ENCODE results near the gene SPEF2. TPM values are rescaled to one million over a fixed set of nuclear protein-coding genes. Genes with fewer than 3 reads are reported as not detected.

The SPEF2 gene
- total and polyA plus RNA-seq, 2 donors (not counting 1 experiment from before 2014, with no cell fraction given) = 0.31 to 0.59 TPM

DNA sequence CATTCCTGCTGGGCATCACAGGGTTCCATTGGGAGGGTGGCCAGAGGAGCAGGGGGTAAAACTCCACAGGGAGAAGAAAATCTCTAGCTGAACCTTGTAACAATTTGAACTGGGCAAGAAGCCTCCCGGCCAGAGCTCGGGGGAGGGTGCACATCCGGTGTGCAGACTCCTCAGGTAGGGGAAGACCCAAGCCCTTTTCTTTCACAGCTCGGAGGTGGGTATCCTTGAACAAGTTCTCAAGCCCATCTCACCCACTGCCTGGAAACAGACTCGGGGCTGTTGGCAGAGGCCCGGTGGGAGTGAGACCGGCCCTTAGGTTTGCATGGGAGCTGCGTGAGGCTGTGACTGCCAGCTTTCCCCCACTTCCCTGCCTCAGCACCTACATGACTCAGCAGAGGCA lies 127.5 kb downstream of the SPEF2 start:
- TF ChIP-seq, protein P1, sequence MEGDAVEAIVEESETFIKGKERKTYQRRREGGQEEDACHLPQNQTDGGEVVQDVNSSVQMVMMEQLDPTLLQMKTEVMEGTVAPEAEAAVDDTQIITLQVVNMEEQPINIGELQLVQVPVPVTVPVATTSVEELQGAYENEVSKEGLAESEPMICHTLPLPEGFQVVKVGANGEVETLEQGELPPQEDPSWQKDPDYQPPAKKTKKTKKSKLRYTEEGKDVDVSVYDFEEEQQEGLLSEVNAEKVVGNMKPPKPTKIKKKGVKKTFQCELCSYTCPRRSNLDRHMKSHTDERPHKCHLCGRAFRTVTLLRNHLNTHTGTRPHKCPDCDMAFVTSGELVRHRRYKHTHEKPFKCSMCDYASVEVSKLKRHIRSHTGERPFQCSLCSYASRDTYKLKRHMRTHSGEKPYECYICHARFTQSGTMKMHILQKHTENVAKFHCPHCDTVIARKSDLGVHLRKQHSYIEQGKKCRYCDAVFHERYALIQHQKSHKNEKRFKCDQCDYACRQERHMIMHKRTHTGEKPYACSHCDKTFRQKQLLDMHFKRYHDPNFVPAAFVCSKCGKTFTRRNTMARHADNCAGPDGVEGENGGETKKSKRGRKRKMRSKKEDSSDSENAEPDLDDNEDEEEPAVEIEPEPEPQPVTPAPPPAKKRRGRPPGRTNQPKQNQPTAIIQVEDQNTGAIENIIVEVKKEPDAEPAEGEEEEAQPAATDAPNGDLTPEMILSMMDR (IDR thresholded peaks at IDR 0.05) = no peak
- TF ChIP-seq EZH2 (IDR thresholded peaks at IDR 0.05; ENCODE audit: borderline replicate concordance, insufficient read depth, low read depth, low read length, poor library complexity, severe bottlenecking) = no peak
- Histone ChIP-seq H2AFZ (ENCODE audit: insufficient read depth, low read depth, low read length, poor library complexity, severe bottlenecking) (no peak overlapping the region), H3K79me2 (ENCODE audit: control insufficient read depth, insufficient read depth, low read length) (no peaks in the 10 kb centered on the region), H3K4me1 (ENCODE audit: control insufficient read depth in 2 of 2, insufficient read depth in 2 of 2, low read length in 2 of 2) (no peaks in the 10 kb centered on the region), H3K4me2 (replicated peaks; ENCODE audit: low read depth, low read length, poor library complexity, severe bottlenecking) (no peak overlapping the region), H4K20me1 (ENCODE audit: control insufficient read depth, insufficient read depth, low read length, poor library complexity, severe bottlenecking) (no peaks in the 10 kb centered on the region), H3K27me3 (replicated peaks in 1 of 4; ENCODE audit: control extremely low read depth in 1 of 4, control insufficient read depth in 3 of 4, insufficient read depth in 4 of 4, low read length in 3 of 4) (no peaks in the 10 kb centered on the region), H3K9ac (ENCODE audit: low read length) (no peak overlapping the region), H3K36me3 (replicated peaks in 1 of 2; ENCODE audit: control extremely low read depth in 1 of 2, control insufficient read depth in 1 of 2, extremely low read depth in 1 of 2, insufficient read depth in 2 of 2, low read length in 1 of 2) (no peaks in the 10 kb centered on the region), H3K4me3 (ENCODE audit: control extremely low read depth in 1 of 5, extremely low read depth in 1 of 5, insufficient read depth in 1 of 5, low read depth in 2 of 5, low read length in 4 of 5) (no peak overlapping the region), H3K27ac (ENCODE audit: low read length in 2 of 2) (no peak overlapping the region), H3K9me3 (ENCODE audit: control extremely low read depth in 1 of 3, control insufficient read depth in 2 of 3, insufficient read depth in 1 of 3, low read length in 2 of 3) (peaks cover 0 to 5% (median 0%) of the 10 kb centered on the region in 3 donors)
- no peaks in the 10 kb centered on the region for H3K9me3 Mint-ChIP-seq (ENCODE audit: insufficient read depth)
- DNase-seq (no peak), ATAC-seq (ENCODE audit: low read depth) (no peak)
- H3K4me1 Mint-ChIP-seq = no peaks in the 10 kb centered on the region
- H3K27ac Mint-ChIP-seq = no peak overlapping the region
- H3K4me3 Mint-ChIP-seq = no peak overlapping the region
- ChIA-PET CTCF (no interaction called here), POLR2A (no interaction called here)
- no peaks in the 10 kb centered on the region for H3K27me3 Mint-ChIP-seq
- intact Hi-C loops (cut with micrococcal nuclease) = no loop called here
- 98% methylated on average over 7 of the region's 8 CpGs for WGBS (ENCODE audit: insufficient coverage)

DNA sequence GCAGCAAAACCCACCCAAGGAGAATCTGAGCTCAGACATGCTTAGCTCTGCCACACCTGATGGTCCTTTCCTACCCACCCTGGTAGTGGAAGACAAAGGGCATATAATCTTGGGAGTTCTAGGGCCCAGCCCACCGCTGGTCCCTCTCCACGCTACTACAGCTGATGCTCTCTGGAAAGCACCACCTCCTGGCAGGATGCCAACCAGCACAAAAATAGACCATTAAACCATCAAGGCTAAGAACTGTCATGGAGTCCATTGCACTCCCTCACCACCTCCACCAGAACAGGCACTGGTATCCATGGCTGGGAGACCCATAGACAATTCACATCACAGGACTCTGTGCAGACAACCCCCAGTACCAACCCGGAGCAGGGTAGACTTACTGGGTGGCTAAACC lies 128.0 kb downstream of the SPEF2 start:
- Mint-ChIP-seq H3K4me3 (no peak overlapping the region), H3K9me3 (ENCODE audit: insufficient read depth) (no peaks in the 10 kb centered on the region), H3K4me1 (no peaks in the 10 kb centered on the region), H3K27me3 (no peaks in the 10 kb centered on the region), H3K27ac (no peak overlapping the region)
- H3K9me3 ChIP-seq (ENCODE audit: control extremely low read depth in 1 of 3, control insufficient read depth in 2 of 3, insufficient read depth in 1 of 3, low read length in 2 of 3) = peaks cover 0 to 5% (median 0%) of the 10 kb centered on the region in 3 donors
- intact Hi-C loops (cut with micrococcal nuclease) = no loop called here
- H3K27ac ChIP-seq (ENCODE audit: low read length in 2 of 2) = no peak overlapping the region
- no peak overlapping the region for H3K4me2 ChIP-seq (replicated peaks; ENCODE audit: low read depth, low read length, poor library complexity, severe bottlenecking)
- H3K36me3 ChIP-seq (replicated peaks in 1 of 2; ENCODE audit: control extremely low read depth in 1 of 2, control insufficient read depth in 1 of 2, extremely low read depth in 1 of 2, insufficient read depth in 2 of 2, low read length in 1 of 2) = no peaks in the 10 kb centered on the region
- POLR2A ChIA-PET = no interaction called here
- DNase-seq = no peak
- no peaks in the 10 kb centered on the region for H3K27me3 ChIP-seq (replicated peaks in 1 of 4; ENCODE audit: control extremely low read depth in 1 of 4, control insufficient read depth in 3 of 4, insufficient read depth in 4 of 4, low read length in 3 of 4)
- no peaks in the 10 kb centered on the region for H4K20me1 ChIP-seq (ENCODE audit: control insufficient read depth, insufficient read depth, low read length, poor library complexity, severe bottlenecking)
- ATAC-seq (ENCODE audit: low read depth) = no peak
- no peak overlapping the region for H3K4me3 ChIP-seq (ENCODE audit: control extremely low read depth in 1 of 5, extremely low read depth in 1 of 5, insufficient read depth in 1 of 5, low read depth in 2 of 5, low read length in 4 of 5)
- TF ChIP-seq, protein P1 (IDR thresholded peaks at IDR 0.05) = no peak
- TF ChIP-seq EZH2 (IDR thresholded peaks at IDR 0.05; ENCODE audit: borderline replicate concordance, insufficient read depth, low read depth, low read length, poor library complexity, severe bottlenecking) = no peak
- H3K4me1 ChIP-seq (ENCODE audit: control insufficient read depth in 2 of 2, insufficient read depth in 2 of 2, low read length in 2 of 2) = no peaks in the 10 kb centered on the region
- 87% methylated on average over 3 of the region's 3 CpGs for WGBS (ENCODE audit: insufficient coverage)
- H2AFZ ChIP-seq (ENCODE audit: insufficient read depth, low read depth, low read length, poor library complexity, severe bottlenecking) = no peak overlapping the region
- H3K9ac ChIP-seq (ENCODE audit: low read length) = no peak overlapping the region
- CTCF ChIA-PET = no interaction called here
- no peaks in the 10 kb centered on the region for H3K79me2 ChIP-seq (ENCODE audit: control insufficient read depth, insufficient read depth, low read length)
